Esophagus mucosa (tissue), 1 donor: ENCODE data around the gene SETD7. TPM values are rescaled to one million over a fixed set of nuclear protein-coding genes. Genes with fewer than 3 reads are reported as not detected.
A peak's percentile ranks its signal among the peaks of the same experiment; 100 is the strongest.

Source experiments
- ATAC-seq: fragments of 200-7000 bp; cut with Tn5 transposase; one replicate; pipeline ENCODE4 v1.9.1; 2020
- total RNA-seq: library from RNA; stranded (reverse); gene quantifications from one replicate; pipeline ENCODE4 v1.2.4, GENCODE V29; 2023
- donor health status: DM: yes; HTN: yes; CAD: no.

The SETD7 gene
- 19.9 TPM for total RNA-seq

GRCh38 chr4:139556071-139556723 lies at the start of gene SETD7:
TSS of gene SETD7 (minus strand) at chr4:139556219. CDS start at chr4:139556137, 82 bp downstream.
- ATAC-seq: peak; percentile 71

DNA sequence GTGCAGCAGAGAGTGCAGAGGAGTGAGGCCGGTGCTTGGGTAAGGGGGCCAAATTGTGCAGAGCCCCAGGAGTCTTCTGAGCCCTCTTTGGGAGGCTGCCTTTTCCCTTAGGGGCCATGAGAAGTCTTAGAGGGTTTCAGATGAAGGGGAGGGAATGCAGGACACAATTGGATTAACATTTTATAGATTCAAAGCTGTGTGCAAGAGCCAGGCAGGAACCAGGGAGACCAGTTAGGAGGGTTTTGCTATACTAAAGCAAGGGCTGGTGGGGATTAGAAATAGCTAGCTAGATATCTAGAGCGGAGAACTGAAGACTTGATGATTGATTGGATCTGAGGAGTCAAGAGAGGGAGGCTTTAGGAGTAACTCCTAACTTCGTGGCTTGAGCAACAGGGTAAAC lies 49.5 kb upstream of the SETD7 start:
- ATAC-seq: peak; percentile 31

DNA sequence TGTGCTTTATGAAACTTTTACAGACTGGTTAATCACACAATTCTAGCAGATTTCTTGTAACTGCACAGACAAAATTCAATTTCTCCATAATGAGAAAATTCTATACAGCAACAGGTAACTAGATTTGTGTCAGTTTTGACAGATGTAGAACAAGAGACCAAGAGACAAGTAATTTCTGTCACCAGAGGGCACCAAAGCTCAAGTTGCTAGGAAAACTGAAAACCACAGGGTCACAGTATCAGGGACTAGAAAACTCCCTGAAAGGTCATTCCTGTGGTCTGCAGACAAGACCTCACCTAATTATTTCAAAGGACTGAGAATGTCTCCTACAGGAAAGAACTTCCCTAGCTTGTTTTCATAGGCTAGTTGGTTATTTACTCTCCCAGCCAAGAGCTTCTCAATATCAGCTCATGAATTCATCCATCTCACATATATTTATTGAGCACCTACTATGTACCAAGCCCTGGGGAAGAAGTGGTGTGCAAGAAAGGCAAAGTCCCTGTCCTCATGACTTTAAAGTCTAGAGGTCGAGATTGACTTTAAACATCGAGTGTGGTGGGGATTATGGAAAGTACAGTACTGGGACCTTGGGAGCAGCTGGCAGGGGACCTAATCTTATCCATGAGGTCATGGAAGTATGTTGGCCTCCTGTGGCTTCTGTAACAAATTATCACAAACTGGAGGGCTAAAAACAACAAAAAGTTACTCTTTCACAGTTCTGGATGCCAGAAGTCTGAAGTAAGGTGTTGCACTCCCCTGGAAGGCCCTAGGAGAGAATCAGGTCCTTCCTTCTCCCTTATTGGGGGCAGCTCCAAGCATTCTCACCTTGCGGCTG lies 47.8 kb upstream of the SETD7 start:
- ATAC-seq: no peak

DNA sequence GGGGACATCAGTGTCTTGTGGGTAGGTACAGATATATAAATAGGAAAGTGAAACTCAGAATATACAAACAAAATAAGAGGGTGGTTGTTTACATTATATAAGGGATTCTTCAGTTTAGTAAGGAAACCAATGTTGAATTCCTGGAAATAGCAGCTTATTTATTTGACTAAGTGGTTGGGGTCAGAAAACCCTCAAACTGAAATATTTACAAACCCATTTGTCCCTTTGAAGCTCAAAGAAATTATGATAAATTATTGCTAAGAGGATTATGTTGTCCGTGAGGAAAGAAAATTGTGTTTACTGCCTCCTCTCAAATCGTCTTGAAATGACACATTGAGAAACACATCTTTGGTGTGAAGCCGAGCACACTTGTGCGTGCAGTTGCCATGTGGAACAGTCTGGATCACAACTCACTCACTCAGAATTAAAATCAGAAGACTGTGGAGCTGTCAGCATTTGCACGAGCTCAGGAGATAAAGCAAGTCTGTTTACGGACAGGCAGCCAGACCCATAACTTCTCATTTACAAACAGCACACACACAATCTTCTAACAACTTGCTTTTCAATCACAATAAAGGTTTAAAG lies 46.8 kb upstream of the SETD7 start:
- no peak for ATAC-seq

- ATAC-seq: no peak
Measured at GRCh38 chr4:139600662-139601061, 44.6 kb upstream of the SETD7 start.

- ATAC-seq: peak; percentile 79
Measured at GRCh38 chr4:139599594-139600374, 43.8 kb upstream of the SETD7 start.

GRCh38 chr4:139599076-139599475 lies 43.1 kb upstream of the SETD7 start:
- ATAC-seq: no peak

GRCh38 chr4:139596684-139597279 lies 40.8 kb upstream of the SETD7 start:
- ATAC-seq: no peak

- peak; percentile 80 for ATAC-seq
Measured at GRCh38 chr4:139596034-139596683, 40.1 kb upstream of the SETD7 start.

GRCh38 chr4:139594591-139595185 lies 38.7 kb upstream of the SETD7 start:
- no peak for ATAC-seq

- no peak for ATAC-seq
Measured at GRCh38 chr4:139593091-139593564, 37.1 kb upstream of the SETD7 start.

GRCh38 chr4:139589336-139590018 lies 33.5 kb upstream of the SETD7 start:
- no peak for ATAC-seq

DNA sequence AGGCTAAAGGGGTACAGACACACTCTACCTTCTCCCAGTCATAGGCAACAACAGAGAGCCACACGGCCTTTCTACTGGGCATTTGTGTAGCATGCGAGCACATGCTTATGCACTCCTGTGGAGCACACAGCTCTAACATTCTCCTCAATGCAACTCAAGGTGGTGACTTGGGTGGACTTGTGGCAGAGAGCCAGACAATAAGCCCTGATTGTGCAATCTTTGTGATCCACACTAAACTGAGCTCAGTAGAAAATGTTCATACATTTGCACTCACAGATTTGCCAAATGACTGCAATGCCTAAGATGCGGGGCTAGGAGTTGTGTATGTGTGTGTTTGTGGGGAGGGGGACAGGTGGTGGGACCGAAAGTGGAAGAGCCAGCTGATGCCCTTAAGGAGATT lies 31.4 kb upstream of the SETD7 start:
- no peak for ATAC-seq

DNA sequence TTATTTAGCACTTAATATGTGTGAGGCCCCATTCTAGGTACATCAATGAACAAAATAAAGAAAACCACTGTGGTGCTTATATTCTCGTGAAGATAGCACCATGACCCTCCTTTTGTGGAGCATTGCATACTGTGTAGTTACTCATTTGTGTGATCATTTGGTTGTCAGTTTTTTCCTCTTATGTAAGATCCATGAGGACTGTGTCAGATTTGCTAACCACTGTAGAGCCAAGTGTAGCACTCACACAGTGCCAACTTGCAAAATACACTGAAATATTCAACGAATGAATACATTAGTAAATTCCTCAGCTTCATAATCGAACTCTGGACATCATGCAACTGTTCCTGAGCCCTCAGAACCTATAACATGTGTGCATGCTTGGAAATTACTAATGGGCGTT lies 29.5 kb upstream of the SETD7 start:
- ATAC-seq: no peak

DNA sequence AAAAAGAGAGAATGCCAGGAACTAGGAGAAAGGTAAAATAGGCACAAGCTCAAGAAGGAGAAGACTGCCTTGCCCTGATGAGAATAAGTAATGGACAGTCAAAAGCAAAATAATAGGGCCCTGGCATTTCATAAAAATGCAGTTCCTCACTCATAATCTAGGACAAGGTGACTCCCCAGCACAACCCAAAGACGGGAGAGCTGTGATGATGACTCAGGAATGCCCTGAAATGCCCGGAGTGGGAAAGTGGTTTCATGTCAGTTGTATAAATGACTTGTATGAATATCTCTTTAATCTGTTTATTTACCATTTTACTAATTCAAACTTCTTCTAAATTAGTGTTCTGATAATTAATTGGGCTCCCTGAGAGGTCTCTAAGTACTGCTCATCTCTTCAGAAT lies 28.8 kb upstream of the SETD7 start:
- ATAC-seq: no peak

DNA sequence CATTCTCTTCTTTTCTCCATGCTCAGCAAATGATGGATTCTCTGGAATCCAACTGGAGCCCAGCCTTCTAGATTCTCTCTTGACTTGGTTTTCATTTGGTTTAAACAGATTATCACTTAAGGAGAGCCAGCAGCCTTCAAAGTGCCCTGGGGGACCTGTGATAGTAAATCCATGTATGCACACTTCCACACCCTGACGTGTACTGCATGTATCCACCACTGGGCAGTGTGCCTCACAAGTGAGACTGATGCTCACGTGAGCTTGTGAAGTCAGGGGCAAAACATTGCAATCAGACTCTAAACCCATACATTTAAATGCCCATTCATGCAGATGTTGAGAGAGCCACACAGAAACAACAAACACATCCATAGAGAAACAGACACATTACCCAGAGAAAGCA lies 28.0 kb upstream of the SETD7 start:
- no peak for ATAC-seq

GRCh38 chr4:139582044-139582443 lies 26.0 kb upstream of the SETD7 start:
- no peak for ATAC-seq

DNA sequence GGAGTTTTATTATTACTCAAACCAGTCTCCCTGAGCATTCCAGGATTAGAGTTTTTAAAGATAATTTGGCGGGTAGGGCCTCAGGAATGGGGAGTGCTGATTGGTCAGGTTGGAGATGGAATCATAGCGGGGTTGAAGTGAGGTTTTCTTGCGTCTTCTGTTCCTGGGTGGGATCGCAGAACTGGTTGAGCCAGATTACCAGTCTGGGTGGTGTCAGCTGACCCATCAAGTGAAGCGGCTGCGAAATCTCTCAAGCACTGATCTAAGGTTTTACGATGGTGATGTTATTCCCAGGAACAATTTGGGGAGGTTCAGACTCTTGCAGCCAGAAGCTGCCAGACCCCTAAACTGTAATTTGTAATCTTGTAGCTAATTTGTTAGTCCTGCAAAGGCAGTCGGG lies 25.1 kb upstream of the SETD7 start:
- no peak for ATAC-seq

GRCh38 chr4:139576219-139576618 lies 20.2 kb upstream of the SETD7 start:
- no peak for ATAC-seq

DNA sequence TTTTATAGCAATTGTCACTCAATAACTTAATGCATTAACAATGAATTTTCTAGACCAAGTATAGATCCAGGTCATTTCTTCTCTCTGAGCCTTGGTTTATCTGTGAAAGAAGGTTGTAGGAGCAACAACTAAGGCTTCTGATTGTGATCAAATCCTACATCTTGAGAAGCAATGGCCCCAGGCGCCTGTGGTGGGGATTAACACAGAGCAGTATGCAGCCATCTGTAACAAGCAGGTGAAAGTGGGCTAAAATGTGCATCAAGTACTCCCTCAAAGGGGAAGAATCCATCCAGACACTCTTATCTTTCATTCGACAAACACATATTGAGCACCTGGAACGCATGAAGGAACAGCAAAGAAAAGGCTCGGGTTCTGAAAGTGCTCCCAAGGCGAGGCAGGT lies 19.1 kb upstream of the SETD7 start:
- no peak for ATAC-seq

GRCh38 chr4:139574641-139575040 lies 18.6 kb upstream of the SETD7 start:
- no peak for ATAC-seq
